Inflammatory macrophage (primary cell): ENCODE results near the gene C2CD5.
"Not testable (repeated sequence)": the region's sequence is repeated elsewhere in the genome, so short reads cannot be mapped to it uniquely, and the experiment has no call there.

ENCODE experiments used
- DNase-seq, 2 donors: peaks; one replicate each; pipeline ENCODE4 v3.0.0-alpha.2; 2020 to 2022

C2CD5 gene

GRCh38 chr12:22477166-22477893, 67.0 kb downstream of the C2CD5 start:
- DNase-seq = peak in 1 of 2 donors; percentile 11

- DNase-seq = no peak
These were observed 68.2 kb downstream of the C2CD5 start for GRCh38 chr12:22476133-22476532.

- no peak for DNase-seq
These were observed 69.2 kb downstream of the C2CD5 start for GRCh38 chr12:22474970-22475720.

GRCh38 chr12:22473212-22473611, 71.1 kb downstream of the C2CD5 start:
- DNase-seq = no peak

- DNase-seq = no peak
These were observed 77.2 kb downstream of the C2CD5 start for GRCh38 chr12:22467190-22467589.

GRCh38 chr12:22463306-22463705, 81.0 kb downstream of the C2CD5 start:
- DNase-seq = no peak

- DNase-seq = no peak
These were observed 82.6 kb downstream of the C2CD5 start for GRCh38 chr12:22461786-22462185.

GRCh38 chr12:22459838-22460490, 84.4 kb downstream of the C2CD5 start:
- peak; percentile 46 to 59 for DNase-seq

GRCh38 chr12:22458298-22458937, 85.9 kb downstream of the C2CD5 start:
- DNase-seq = no peak

GRCh38 chr12:22457085-22457484, 87.3 kb downstream of the C2CD5 start:
- no peak for DNase-seq

GRCh38 chr12:22453511-22453910, 90.8 kb downstream of the C2CD5 start:
- no peak for DNase-seq

GRCh38 chr12:22447223-22447622, 97.1 kb downstream of the C2CD5 start:
- no peak for DNase-seq

GRCh38 chr12:22444317-22444665, 100.1 kb downstream of the C2CD5 start:
- not testable (repeated sequence) for DNase-seq

- DNase-seq = peak; percentile 71 to 78
These were observed 100.7 kb downstream of the C2CD5 start for GRCh38 chr12:22443379-22444316.

GRCh38 chr12:22437031-22437806, 107.1 kb downstream of the C2CD5 start:
- no peak for DNase-seq

- DNase-seq = no peak
These were observed 108.8 kb downstream of the C2CD5 start for GRCh38 chr12:22435583-22435982.

GRCh38 chr12:22431693-22432251, 112.6 kb downstream of the C2CD5 start:
- DNase-seq = no peak

- no peak for DNase-seq
These were observed 127.5 kb downstream of the C2CD5 start for GRCh38 chr12:22416801-22417200.

GRCh38 chr12:22415342-22416309, 128.7 kb downstream of the C2CD5 start:
- DNase-seq = no peak

- no peak for DNase-seq
These were observed 129.6 kb downstream of the C2CD5 start for GRCh38 chr12:22414742-22415141.
